ENCODE results near the gene TENT5C.
A peak's percentile ranks its signal among the peaks of the same experiment; 100 is the strongest.

The TENT5C gene

GRCh38 chr1:117573386-117574023 is 32.3 kb upstream of the TENT5C start:
- DNase-seq (ENCODE audit: low read depth) = no peak

DNA sequence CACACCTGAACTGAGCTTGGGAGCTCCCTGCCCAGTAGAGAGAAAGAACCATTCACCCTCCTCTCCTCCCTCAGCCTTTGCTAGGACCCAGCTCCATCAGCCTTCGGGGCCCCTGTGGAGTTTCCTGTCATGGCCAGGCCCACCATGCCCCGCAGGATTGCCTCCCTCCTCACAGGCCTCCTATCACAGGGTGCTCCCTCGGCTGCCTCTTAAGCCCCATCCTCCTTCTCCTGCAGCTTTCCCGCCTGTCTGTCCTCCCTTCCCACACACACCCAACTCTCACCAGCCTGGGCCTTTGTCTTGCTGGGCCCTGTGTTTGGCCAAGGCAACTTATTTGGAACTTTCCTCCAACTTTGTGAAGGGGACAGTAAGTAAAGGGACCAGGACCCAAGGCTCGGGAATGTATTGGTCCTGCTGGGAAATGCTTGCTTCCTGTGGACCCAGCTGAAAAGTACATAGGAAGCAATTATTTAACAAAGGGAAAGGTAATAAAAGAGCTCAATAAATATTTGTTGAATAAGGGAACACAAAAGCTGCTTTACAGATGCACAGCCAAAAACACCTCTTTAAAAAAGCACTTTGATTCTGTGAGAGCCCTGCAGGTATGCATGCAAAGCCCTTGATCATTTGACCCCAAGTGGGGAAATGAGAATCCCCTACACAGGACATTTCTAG is 31.6 kb upstream of the TENT5C start:
- DNase-seq (ENCODE audit: low read depth) = no peak

DNA sequence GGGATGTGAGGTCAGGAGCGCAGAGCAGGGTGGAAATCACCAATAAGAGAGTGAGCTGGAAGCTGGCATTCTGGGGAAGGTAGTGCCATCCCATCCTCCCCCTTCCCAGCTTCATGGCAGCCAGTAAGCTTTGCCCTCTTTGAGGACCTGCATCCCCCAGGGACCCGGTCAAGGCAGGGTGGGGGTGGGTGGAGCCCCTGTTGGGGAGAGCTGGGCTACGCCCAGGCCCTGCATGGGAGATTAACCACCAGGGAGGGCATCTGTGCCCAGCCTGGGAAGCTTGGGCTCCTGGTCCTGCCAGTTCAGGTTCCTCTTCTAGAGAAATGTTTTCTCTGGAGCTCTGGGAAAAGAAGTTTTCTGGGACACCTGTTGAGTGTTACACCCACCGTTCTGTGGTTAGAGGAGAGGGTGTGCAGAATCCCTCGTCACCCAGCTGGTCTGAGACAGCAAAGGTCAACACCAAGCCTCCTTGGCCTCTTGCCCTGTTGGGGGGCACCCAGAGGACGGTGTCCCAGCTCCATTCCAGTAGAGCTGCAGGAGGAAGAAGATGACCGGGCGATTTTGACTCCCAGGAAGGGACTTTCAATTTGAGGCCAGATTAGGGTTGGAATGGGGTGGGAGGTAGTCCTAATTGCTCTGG is 30.1 kb upstream of the TENT5C start:
- DNase-seq (ENCODE audit: low read depth) = no peak

GRCh38 chr1:117576236-117576635 is 29.6 kb upstream of the TENT5C start:
- DNase-seq (ENCODE audit: low read depth) = no peak

GRCh38 chr1:117577191-117577885 is 28.5 kb upstream of the TENT5C start:
- no peak for DNase-seq (ENCODE audit: low read depth)

GRCh38 chr1:117578466-117578865 is 27.4 kb upstream of the TENT5C start:
- DNase-seq (ENCODE audit: low read depth) = no peak

DNA sequence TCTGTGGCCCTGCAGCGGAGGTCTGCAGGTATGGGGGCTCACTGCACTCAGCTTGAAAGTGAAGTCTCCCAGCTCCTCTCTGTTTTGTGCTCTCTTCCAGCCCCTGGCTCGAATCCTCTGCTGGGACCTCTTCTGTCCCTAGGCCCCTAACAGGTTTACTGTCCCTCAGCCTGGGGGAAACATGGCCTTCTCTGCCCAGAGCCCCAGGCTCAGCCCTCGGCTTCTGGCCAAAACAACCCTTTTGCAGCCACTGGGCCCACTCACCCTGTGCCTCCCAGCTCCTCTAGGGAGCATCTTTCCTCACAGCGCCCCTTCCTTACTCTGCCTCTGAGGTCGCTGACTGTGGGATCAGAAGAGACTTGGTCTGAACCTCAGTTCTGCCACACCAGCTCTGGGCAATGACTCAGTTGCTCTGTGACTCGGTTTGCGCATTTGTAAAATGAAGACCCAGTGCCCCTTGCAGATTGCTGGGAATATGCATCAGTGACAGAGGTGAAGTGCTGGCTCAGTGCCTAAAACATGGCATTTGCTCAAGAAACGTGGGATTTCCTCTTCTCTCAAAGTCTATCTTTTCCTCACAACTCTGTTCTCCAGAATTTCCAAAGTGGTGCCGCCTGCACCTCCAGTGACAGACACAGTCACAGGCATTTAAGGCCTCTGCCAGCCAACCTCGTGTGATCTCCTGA is 26.5 kb upstream of the TENT5C start:
- no peak for DNase-seq (ENCODE audit: low read depth)

DNA sequence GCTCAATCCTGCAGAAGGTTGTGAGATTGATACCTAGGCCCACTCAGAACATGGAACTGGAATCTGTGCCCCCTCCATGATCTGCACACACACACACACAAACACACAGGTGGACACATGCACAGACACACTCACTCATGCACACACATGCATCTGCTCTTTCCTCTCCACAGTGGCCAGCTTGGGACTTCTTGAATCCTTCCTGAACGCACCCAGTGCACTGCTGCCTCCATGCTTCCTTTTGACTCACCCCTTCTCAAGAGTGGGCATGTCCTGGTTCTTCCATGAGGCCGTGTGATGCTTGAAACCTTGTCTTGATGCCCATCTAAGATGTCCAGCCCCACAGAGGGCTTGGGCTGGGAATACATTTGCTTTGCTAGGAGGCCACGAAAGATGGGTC is 25.4 kb upstream of the TENT5C start:
- no peak for DNase-seq (ENCODE audit: low read depth)

- DNase-seq (ENCODE audit: low read depth) = no peak
These were observed 25.0 kb upstream of the TENT5C start for GRCh38 chr1:117580882-117581281.

- DNase-seq (ENCODE audit: low read depth) = no peak
These were observed 24.4 kb upstream of the TENT5C start for GRCh38 chr1:117581391-117581943.

GRCh38 chr1:117582451-117582850 is 23.4 kb upstream of the TENT5C start:
- DNase-seq (ENCODE audit: low read depth) = no peak

DNA sequence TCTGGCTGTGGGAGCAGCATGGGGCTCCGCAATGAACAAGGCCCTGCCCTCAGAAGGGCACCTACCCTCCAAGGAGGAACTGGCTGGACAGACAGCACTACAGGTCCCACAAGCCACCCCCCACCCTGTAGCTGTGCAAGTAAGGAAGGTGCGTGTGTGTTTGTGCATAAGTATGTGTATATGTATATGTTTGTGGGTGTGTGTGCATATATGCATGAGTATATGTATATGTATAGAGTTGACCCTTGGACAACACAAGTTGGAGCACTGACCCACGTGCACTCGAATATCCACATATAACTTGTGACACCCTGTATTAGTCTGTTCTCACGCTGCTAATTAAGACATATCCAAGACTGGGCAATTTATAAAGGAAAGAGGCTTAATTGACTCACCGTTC is 22.6 kb upstream of the TENT5C start:
- no peak for DNase-seq (ENCODE audit: low read depth)

DNA sequence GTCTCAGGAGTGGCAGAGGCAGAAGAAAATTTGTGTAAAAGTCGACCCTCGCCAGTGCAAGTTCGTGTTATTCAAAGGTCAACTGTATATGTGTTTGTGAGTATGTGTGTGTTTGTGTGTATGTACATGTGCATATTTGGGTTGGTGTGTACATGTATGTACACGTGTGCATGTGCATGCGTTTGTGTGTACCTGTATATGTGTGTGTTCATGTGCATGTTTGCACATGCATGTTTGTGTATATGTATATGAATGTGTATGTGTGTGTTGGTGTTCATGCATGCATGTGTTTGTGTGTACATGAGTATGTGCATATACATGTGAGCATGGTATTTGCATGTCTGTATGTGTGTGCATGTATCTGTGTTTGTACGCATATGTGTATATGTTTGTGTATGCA is 21.7 kb upstream of the TENT5C start:
- DNase-seq (ENCODE audit: low read depth) = no peak

DNA sequence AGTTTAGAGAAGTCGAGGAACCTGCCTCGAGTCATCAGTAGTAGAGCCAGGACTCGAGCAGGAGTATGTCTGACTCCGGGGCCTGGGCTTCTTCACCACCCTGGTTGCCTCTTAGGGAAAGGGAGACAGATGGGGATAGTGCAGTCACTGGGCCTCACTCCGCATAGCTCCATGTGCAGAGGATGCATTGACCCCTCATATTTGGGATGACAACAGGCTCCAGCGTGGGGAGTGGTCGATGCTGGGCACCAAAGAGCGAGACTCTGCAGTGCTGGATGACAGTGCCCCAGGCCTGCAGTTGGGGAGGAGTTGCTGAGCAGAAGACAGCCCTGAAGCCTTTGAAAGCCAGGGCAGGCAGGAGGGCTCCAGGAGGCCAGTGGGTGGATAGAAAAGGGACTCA is 20.8 kb upstream of the TENT5C start:
- DNase-seq (ENCODE audit: low read depth) = no peak

GRCh38 chr1:117586337-117586736 is 19.5 kb upstream of the TENT5C start:
- DNase-seq (ENCODE audit: low read depth) = no peak

GRCh38 chr1:117586747-117587498 is 18.9 kb upstream of the TENT5C start:
- DNase-seq (ENCODE audit: low read depth) = peak; percentile 43

- no peak for DNase-seq (ENCODE audit: low read depth)
These were observed 18.1 kb upstream of the TENT5C start for GRCh38 chr1:117587499-117588356.

DNA sequence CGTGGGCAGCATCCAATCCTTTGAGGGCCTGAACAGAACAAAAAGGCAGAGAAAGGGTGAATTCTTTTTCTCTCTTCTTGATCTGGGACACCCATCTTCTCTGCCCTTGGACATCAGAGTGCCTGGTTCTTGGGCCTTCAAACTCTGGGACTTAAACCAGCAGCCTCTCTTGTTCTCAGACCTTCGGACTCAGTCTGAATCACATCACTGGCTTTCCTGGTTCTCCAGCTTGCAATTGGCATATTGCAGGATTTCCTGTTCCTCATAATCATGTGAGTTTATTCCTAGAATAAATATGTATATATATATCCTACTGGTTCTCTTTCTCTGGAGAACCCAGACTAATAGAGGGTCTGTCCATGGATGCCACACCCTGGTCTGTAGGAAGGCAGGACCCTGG is 16.3 kb upstream of the TENT5C start:
- DNase-seq (ENCODE audit: low read depth) = no peak

- DNase-seq (ENCODE audit: low read depth) = no peak
These were observed 15.4 kb upstream of the TENT5C start for GRCh38 chr1:117590273-117590925.

DNA sequence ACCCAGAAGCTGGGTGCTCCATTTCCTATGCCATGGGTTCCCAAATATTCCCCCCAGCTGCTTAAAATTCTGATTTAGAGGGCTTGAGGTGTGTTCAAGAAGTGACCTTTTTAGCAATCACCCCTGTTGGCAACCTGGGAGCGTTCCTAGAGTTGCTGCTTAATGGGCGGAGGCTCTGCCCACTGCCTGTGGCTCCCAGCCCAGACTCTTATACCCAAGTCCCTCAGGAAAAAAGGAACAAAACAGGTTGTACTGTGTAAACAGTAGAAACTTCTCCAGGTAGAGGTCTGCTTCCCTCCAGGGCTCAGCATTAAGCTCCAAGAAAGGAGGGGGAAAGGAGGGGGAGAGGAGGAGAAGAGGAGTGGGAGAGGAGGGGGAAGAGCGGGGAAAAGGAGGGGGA is 14.6 kb upstream of the TENT5C start:
- no peak for DNase-seq (ENCODE audit: low read depth)

Measured in fibroblast of gingiva (primary cell).